Stimulated activated CD8-positive, alpha-beta memory T cell treated with anti-CD3 and anti-CD28 coated beads, Interleukin-15, amount 100 ng/mL, for 1 hour (primary cell): ENCODE data around the gene TMPRSS3.

Source experiments
- DNase-seq: peaks from one replicate; pipeline ENCODE4 v3.0.0-alpha.2; 2020; ENCODE audit warnings: low read depth

Gene TMPRSS3

DNA sequence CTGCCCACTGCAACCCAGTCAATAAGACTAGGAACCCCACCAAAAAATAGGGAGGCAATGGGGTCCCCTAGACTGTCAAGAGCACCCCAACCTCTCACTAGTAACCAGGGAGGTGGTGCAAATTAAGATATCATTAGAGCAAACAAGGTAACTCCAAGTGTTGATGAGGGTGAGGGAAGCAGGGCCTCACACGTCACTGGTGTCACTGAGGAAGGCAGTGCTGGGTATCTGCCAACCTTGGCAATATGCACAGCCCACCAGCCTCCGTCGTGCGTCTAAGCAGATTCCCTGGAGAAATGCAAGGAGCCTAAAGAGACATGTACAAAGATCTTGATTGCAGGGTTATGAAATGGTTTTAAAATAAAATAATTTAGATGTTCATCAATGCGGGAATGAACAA lies 11.6 kb upstream of the TMPRSS3 start:
- no peak for DNase-seq

GRCh38 chr21:42406866-42407265 lies 11.0 kb upstream of the TMPRSS3 start:
- no peak for DNase-seq

DNA sequence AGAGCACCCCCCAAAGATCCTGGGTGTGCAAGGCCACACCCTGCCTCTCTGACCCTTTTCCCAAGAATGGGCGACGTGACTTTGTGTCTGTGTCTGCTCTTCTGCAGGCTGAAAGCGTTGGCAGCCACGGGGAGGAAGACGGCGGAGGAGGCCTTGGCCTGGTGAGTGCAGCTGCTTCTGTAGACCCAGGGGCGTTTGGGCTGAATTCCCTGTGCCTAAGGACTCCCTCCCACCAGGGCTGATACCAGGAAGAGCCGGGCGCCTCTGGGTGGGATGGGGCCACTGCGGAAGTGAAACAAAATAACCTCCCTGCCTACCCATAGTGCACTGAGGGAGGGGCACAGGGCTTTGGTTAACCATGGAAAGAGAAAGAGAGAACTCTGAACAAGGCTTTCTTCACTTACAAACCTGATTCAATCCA lies 10.4 kb upstream of the TMPRSS3 start:
- no peak for DNase-seq

DNA sequence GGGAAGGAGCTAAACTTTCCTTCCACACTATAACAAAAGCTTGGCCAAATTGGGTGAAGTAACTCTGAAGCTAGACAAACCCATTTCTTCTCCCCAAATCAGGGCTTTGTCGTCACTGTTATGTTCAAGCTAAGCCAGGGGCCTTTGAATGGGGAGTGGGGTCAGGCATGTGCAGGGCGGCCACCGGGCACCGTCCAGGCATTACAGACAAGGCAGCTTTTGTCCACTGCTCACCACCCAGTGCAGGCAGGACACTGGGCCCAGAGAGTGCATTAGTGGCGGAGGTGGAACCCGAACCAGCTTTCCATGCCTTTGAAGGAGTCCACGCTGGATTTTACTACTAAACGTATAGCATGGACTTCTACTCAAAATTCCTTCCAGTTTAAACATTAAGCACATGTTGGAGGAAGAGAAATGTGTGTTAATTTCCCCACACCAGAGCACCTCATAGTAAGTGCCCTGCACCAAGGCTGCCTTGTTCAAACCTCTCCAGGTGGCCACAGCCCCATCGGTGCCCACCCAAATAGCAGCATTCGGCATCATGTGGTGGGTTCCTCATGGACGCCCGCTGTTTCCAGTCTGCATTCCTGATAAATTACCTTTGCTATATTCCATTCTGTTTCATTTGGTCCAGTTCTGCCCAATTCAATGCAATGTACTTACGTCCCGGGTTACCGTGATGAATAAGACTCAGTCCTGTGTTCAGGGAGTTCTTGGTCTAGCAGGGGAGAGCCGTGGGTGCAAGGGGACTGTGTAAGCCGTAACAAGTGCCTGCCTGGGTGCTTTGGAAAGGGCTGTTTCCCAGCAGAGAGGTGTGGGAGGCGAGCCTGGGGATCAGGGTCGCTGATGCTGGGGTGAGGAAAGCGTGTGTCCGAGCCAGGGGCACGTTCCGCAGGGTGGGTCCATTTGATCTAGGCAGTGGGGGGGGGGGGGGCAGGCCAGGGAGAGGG lies 9.5 kb upstream of the TMPRSS3 start:
- no peak for DNase-seq

- DNase-seq: no peak
Measured at GRCh38 chr21:42404539-42404938, 8.7 kb upstream of the TMPRSS3 start.

- DNase-seq: no peak
Measured at GRCh38 chr21:42403611-42404231, 7.9 kb upstream of the TMPRSS3 start, which contains the start of gene UBASH3A. UBASH3A (plus strand) TSS chr21:42403902; CDS start chr21:42403946, 44 bp downstream.

DNA sequence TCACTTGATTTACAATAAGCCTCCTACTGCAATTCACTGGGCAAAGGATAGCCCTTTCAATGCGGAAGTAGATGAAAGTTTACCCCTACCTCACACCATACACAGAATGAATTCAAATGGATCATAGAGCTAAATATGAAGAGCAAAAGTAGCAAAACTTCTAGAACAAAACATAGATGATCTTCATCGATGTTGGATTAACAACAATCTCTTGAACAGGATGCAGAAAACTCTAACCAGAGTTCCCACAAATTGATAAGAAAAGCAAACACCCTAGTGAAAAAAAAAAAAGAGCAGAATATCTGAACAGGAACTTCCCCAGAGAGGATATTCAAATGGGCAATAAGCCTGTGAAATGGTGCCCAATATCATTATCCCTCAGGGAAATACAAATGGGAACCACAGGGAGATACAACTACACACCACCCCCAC lies 6.0 kb upstream of the TMPRSS3 start:
- DNase-seq: no peak

DNA sequence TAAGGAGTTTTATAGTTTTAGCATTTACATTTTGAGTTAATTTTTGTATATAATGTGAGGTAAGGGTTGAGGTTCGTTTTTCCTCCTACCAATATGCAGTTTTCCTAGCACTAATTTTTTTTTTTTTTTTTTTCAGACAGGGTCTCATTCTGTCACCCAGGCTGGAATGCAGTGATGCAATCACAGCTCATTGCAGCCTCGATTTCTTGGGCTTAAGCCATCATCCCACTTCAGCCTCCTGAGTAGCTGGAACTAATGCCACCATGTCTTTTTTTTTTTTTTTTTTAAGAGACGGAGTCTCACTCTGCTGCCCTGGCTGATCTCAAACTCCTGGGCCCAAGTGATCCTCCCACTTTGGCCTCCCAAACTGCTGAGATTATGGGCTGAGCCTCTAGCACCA lies 5.3 kb upstream of the TMPRSS3 start:
- DNase-seq: no peak

DNA sequence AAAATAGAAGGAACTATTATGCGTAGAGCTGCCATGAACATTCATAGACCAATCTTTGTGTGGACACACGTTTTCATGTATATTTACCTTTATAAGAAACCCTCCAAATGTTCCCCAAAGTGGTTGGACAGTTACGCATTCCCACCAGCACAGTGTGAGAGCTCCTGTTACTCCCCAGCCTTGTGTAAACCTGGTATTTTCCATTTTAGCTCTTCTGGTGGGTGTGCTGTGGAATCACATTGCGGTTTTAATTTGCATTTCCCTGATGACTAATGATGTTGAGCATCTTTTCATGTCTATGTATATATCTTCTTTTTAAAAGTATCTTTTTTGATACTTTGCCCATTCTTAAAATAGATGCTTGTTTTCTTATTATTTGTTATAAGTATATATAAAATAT lies 4.7 kb upstream of the TMPRSS3 start:
- no peak for DNase-seq

DNA sequence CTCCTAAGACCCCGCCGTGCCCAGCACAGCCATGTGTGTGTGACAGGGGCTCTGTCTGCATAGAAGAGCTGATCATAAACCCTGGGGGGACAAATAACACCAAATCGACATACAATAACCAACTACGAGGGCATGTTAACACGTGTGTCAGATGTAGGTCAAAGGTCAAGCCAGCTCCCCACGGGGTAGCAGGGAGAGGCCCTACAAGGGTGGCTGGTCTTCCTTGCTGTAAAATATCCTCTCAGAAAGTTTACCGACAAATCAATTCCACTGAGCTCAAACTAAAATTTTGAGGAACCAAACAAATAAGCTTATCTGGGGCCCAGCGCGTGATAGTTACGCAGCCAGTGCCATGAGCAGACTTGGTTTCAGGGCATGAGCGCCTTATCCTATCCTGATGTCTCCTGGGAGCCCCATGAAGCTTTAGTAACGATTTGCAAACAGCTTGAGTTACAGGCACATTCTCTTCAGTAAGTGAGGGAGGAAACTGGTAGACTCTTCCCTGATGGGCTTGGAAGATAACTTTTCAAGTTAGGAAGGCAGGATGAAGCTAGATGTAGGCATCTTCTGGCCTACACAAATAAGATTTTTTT lies 2.7 kb upstream of the TMPRSS3 start:
- no peak for DNase-seq

DNA sequence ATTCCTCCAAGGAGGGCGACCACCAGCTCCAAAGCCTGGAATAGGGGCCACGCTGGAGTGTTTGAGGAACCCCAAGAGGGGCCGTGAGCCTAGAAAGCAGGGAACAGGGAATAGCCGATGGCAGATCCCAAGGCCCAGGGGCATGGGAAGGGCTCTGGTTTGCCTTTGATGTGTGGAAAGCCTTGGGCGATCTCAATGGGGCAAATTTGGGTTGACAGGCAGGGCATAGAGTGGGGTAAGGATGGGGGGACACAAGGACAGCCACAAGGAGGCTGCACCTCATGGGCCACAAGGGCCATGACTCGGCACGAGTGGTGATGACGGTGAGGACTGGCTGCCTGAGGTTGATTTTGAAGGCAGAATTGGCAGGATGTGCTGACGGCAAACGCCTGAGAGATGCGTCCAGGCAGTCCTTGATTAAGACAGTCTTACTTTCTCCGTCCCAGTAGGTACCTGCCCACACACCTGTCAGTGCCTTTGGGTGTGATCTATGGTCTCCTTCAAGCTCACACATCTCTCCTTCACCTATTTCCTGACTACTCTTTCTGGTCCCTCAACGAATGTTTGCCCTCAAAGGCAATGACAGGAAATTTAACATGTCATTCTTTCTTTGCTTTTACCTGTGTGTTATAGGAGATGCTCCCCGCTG lies 2.0 kb upstream of the TMPRSS3 start:
- DNase-seq: no peak

DNA sequence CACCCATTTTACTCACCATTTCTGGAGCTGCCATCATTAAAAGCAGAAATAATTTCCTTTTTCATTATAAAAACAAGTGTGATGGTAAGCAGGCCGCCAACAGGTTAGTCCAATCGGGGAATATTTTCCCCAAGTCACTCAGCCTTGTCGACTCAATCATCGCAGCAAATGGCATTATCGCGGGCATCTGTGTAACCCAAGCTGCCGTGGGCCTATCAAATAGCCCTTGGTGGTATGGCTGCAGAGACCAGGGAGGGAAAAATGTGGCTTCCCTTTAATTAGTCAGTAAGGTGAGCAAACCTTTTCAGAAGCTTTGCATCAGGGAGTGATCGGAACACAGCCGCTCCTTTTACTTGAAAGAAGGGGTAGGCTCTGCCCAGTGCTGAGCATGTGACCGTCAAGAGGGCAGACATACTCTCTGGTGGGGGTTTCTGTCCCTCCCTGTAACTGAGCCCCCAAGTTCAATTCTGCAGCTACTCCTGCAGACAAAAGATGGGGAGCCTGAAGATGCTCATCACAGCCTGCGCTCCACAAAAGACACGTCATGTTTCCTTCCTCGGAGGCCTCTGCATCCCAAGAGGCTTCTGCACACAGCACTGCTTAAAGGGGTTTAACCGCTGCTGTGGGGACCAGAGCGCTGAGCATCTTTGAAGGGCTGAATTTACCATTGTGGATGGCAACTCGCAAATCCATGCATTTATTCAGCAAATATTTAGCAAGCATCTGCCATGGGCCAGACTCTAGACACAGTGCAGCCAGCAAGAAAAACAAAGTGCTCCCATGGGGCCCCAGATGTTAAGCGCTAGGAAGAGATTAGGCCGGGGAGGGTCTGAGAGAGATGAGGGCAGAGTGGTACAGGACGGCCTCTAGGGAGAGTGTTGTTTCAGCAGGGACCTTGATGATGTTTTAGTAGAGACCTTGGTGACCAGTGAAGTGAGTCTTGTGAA lies 1.2 kb upstream of the TMPRSS3 start:
- no peak for DNase-seq

- DNase-seq: no peak
Measured at GRCh38 chr21:42395302-42395701, 550 bp downstream of the TMPRSS3 start.

GRCh38 chr21:42393443-42393950 lies 2.4 kb downstream of the TMPRSS3 start:
- no peak for DNase-seq

- no peak for DNase-seq
Measured at GRCh38 chr21:42392731-42393442, 3.0 kb downstream of the TMPRSS3 start.

GRCh38 chr21:42391297-42391696 lies 4.6 kb downstream of the TMPRSS3 start:
- DNase-seq: no peak

DNA sequence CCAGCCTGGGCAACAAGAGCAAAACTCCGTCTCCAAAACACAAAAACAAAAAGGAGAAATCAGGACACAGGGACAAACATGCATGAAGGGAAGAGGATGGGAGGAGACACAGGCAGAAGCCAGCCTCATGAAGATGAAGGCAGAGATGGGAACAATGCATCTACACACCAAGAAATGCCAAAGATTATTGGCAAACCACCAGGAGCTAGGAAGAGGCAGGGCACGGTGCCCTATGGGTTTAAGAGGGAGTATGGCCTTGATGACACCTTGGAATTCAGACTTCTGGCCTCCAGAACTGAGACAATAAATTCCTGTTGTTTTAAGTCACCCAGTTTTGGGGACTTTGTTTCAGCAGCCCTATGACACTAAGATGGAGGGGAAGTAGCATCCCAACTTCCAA lies 5.2 kb downstream of the TMPRSS3 start:
- no peak for DNase-seq

GRCh38 chr21:42390193-42390592 lies 5.7 kb downstream of the TMPRSS3 start:
- DNase-seq: no peak

DNA sequence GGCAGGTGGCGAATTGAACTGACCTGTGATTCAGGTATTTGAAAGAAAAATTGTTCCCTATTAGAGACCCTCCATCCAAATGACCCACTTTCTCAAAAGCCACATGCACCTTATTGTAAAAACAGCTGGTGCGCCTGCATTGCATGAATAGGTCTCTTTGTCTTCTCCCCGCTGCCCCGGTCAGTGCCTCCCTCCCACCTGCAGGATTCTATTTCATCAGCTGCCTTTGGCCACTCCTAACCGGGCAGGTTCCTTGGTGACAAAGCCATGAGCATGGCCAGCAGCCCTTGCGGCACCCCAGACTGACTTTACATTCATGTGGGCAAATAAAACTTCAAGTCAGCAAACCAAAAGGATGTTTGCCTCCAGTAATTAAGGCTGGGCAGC lies 6.4 kb downstream of the TMPRSS3 start:
- no peak for DNase-seq

DNA sequence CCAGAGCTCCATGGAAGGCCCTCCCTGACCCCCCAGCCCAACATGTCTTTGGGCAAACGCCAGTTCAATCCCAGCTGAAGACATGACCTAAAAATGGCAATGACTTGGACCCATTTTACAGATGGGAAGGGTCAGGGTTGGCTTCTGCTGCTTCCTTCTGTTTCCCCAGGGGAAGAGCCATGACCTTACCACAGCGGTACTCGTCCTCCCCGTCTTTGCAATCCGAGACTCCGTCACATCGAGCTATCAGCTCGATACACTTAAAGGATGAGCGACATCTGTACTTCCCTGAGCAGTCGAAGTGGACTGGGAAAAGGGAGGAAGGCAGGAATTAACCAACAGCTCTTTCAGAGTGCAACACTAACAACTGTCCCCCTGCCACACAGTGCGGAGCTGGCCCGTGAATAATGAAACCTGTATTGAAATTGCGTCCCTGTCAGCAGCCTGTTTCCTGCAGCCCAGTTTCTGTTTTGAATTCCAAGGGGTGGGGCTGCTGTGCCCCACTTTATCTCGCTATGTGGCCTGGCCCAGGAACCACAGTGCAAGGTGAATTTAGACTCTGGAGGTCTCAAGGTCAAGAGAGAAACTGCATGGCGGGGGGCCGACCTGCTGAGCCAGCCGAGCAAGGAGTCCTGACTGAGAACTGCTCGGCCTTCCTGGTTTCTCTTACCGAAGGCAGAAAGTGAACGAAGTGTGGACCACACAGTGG lies 7.0 kb downstream of the TMPRSS3 start:
- DNase-seq: no peak
